Measurements from ENCODE around the gene TSC22D2. TPM values are rescaled to one million over a fixed set of nuclear protein-coding genes. Genes with fewer than 3 reads are reported as not detected.
A peak's percentile ranks its signal among the peaks of the same experiment; 100 is the strongest.

The TSC22D2 gene
- total RNA-seq, 1 donor, result 13.4 TPM

GRCh38 chr3:150414959-150415358, 6.9 kb downstream of the TSC22D2 start:
- Histone ChIP-seq H3K36me3 (ENCODE audit: insufficient read depth, low read length) (peaks cover 16% of the 10 kb centered on the region), H3K27ac (ENCODE audit: low read depth, low read length) (peak overlapping the region; percentile 73), H3K4me2 (ENCODE audit: insufficient read depth, low read length) (peak overlapping the region; percentile 93), H4K20me1 (ENCODE audit: insufficient read depth, low read length) (peaks cover 96% of the 10 kb centered on the region), H3K4me3 (ENCODE audit: insufficient read depth, low read length) (peak overlapping the region; percentile 98), H2AFZ (ENCODE audit: low read length) (no peak overlapping the region), H3K9me3 (ENCODE audit: low read depth, low read length) (no peaks in the 10 kb centered on the region), H3K4me1 (ENCODE audit: insufficient read depth, low read length) (peaks cover 65% of the 10 kb centered on the region), H3K79me2 (ENCODE audit: insufficient read depth, low read length) (peaks cover 100% of the 10 kb centered on the region), H3K27me3 (ENCODE audit: insufficient read depth, low read length) (no peaks in the 10 kb centered on the region)
- DNase-seq (ENCODE audit: insufficient read length, low spot score, missing footprints), result no peak
- TF ChIP-seq, protein P1, sequence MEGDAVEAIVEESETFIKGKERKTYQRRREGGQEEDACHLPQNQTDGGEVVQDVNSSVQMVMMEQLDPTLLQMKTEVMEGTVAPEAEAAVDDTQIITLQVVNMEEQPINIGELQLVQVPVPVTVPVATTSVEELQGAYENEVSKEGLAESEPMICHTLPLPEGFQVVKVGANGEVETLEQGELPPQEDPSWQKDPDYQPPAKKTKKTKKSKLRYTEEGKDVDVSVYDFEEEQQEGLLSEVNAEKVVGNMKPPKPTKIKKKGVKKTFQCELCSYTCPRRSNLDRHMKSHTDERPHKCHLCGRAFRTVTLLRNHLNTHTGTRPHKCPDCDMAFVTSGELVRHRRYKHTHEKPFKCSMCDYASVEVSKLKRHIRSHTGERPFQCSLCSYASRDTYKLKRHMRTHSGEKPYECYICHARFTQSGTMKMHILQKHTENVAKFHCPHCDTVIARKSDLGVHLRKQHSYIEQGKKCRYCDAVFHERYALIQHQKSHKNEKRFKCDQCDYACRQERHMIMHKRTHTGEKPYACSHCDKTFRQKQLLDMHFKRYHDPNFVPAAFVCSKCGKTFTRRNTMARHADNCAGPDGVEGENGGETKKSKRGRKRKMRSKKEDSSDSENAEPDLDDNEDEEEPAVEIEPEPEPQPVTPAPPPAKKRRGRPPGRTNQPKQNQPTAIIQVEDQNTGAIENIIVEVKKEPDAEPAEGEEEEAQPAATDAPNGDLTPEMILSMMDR (IDR thresholded peaks at IDR 0.05; ENCODE audit: extremely low read depth, low read depth, low read length), result no peak

GRCh38 chr3:150419076-150419868, 11.2 kb downstream of the TSC22D2 start:
- H3K4me1 ChIP-seq (ENCODE audit: insufficient read depth, low read length), result peaks cover 73% of the 10 kb centered on the region
- H3K27ac ChIP-seq (ENCODE audit: low read depth, low read length), result peak overlapping the region; percentile 51
- peak overlapping the region; percentile 17 for H3K4me2 ChIP-seq (ENCODE audit: insufficient read depth, low read length)
- TF ChIP-seq, protein P1 (IDR thresholded peaks at IDR 0.05; ENCODE audit: extremely low read depth, low read depth, low read length), result no peak
- peaks cover 12% of the 10 kb centered on the region for H3K36me3 ChIP-seq (ENCODE audit: insufficient read depth, low read length)
- DNase-seq (ENCODE audit: insufficient read length, low spot score, missing footprints), result no peak
- H3K9me3 ChIP-seq (ENCODE audit: low read depth, low read length), result no peaks in the 10 kb centered on the region
- H2AFZ ChIP-seq (ENCODE audit: low read length), result no peak overlapping the region
- peaks cover 78% of the 10 kb centered on the region for H4K20me1 ChIP-seq (ENCODE audit: insufficient read depth, low read length)
- H3K27me3 ChIP-seq (ENCODE audit: insufficient read depth, low read length), result no peaks in the 10 kb centered on the region
- H3K79me2 ChIP-seq (ENCODE audit: insufficient read depth, low read length), result peaks cover 99% of the 10 kb centered on the region
- no peak overlapping the region for H3K4me3 ChIP-seq (ENCODE audit: insufficient read depth, low read length)

DNA sequence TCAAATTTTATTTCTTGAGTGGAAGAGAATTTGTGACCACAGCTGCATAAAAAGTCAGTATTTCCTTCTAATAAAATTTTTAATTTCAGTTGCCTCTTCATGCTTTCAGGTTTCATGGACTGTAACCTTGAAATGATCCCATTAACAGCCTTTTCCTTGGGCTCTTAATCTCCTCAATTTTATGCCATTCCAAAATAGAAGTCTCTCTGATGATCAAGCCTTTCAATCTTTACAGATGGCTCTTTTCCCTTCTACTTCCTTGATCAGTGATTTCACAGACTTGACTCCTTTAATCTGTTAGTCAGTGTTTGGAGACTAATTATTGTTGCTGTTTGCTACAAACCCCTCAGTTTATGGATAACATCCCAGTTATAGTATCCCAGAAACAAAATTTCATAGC, 11.9 kb downstream of the TSC22D2 start:
- H3K27me3 ChIP-seq (ENCODE audit: insufficient read depth, low read length), result no peaks in the 10 kb centered on the region
- no peak for DNase-seq (ENCODE audit: insufficient read length, low spot score, missing footprints)
- no peak overlapping the region for H2AFZ ChIP-seq (ENCODE audit: low read length)
- H3K4me2 ChIP-seq (ENCODE audit: insufficient read depth, low read length), result no peak overlapping the region
- peaks cover 66% of the 10 kb centered on the region for H3K4me1 ChIP-seq (ENCODE audit: insufficient read depth, low read length)
- H3K36me3 ChIP-seq (ENCODE audit: insufficient read depth, low read length), result peaks cover 16% of the 10 kb centered on the region
- H3K9me3 ChIP-seq (ENCODE audit: low read depth, low read length), result no peaks in the 10 kb centered on the region
- peak overlapping the region; percentile 51 for H3K27ac ChIP-seq (ENCODE audit: low read depth, low read length)
- H4K20me1 ChIP-seq (ENCODE audit: insufficient read depth, low read length), result peaks cover 71% of the 10 kb centered on the region
- H3K79me2 ChIP-seq (ENCODE audit: insufficient read depth, low read length), result peaks cover 99% of the 10 kb centered on the region
- no peak overlapping the region for H3K4me3 ChIP-seq (ENCODE audit: insufficient read depth, low read length)
- TF ChIP-seq, protein P1 (IDR thresholded peaks at IDR 0.05; ENCODE audit: extremely low read depth, low read depth, low read length), result no peak

DNA sequence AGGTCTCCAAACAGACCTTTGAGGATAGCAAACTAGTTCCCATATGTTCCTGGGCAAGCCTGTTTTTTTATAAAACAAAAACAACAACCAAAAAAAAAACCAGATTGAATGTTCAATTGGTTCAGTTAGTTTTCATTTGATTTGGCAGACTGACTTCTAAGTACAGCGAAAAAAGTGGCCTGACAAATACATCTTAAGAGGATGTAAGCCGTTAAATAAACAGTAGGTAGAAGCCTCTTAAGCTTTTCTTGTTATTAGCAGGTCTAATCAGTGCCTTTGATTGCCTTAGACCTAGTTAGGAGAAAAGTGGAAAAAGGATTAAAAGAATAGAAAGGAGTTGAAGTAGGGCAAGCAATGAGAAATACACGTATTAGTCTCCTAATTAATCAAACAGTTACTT, 13.2 kb downstream of the TSC22D2 start:
- no peak overlapping the region for H3K4me3 ChIP-seq (ENCODE audit: insufficient read depth, low read length)
- peaks cover 99% of the 10 kb centered on the region for H3K79me2 ChIP-seq (ENCODE audit: insufficient read depth, low read length)
- H3K36me3 ChIP-seq (ENCODE audit: insufficient read depth, low read length), result peaks cover 16% of the 10 kb centered on the region
- H3K27me3 ChIP-seq (ENCODE audit: insufficient read depth, low read length), result no peaks in the 10 kb centered on the region
- H3K4me1 ChIP-seq (ENCODE audit: insufficient read depth, low read length), result peaks cover 53% of the 10 kb centered on the region
- no peak overlapping the region for H2AFZ ChIP-seq (ENCODE audit: low read length)
- no peaks in the 10 kb centered on the region for H3K9me3 ChIP-seq (ENCODE audit: low read depth, low read length)
- H3K27ac ChIP-seq (ENCODE audit: low read depth, low read length), result no peak overlapping the region
- DNase-seq (ENCODE audit: insufficient read length, low spot score, missing footprints), result no peak
- peaks cover 64% of the 10 kb centered on the region for H4K20me1 ChIP-seq (ENCODE audit: insufficient read depth, low read length)
- H3K4me2 ChIP-seq (ENCODE audit: insufficient read depth, low read length), result no peak overlapping the region
- TF ChIP-seq, protein P1 (IDR thresholded peaks at IDR 0.05; ENCODE audit: extremely low read depth, low read depth, low read length), result no peak

All from osteoblast (primary cell).